Right kidney (tissue), 9 donors: ENCODE measurements around the gene BPNT1.
A peak's percentile ranks its signal among the peaks of the same experiment; 100 is the strongest.
"Not testable (repeated sequence)": the region's sequence is repeated elsewhere in the genome, so short reads cannot be mapped to it uniquely, and the experiment has no call there.

Source experiments
- DNase-seq: peaks from one replicate; pipeline ENCODE4 v3.0.0-alpha.2; 2016
- long read RNA-seq, 8 donors: transcript quantifications; one replicate each; lab custom pipeline, GENCODE V29; 2026

The BPNT1 gene, protein sequence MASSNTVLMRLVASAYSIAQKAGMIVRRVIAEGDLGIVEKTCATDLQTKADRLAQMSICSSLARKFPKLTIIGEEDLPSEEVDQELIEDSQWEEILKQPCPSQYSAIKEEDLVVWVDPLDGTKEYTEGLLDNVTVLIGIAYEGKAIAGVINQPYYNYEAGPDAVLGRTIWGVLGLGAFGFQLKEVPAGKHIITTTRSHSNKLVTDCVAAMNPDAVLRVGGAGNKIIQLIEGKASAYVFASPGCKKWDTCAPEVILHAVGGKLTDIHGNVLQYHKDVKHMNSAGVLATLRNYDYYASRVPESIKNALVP
- long read RNA-seq, donor 1, partial matches to known transcripts, result 0 of 3 reads
- long read RNA-seq, donor 1, other reads (novel, unspliced or antisense), result 0 of 3 reads
- long read RNA-seq, donor 2, partial matches to known transcripts, result 0 of 4 reads
- long read RNA-seq, donor 2, other reads (novel, unspliced or antisense), result 0 of 4 reads
- long read RNA-seq, donor 3, result 0 reads
- long read RNA-seq, donor 4, partial matches to known transcripts, result 0 of 2 reads
- long read RNA-seq, donor 4, other reads (novel, unspliced or antisense), result 0 of 2 reads
- long read RNA-seq, donor 5, partial matches to known transcripts, result 0 of 1 reads
- long read RNA-seq, donor 5, other reads (novel, unspliced or antisense), result 0 of 1 reads
- long read RNA-seq, donor 6, partial matches to known transcripts, result 0 of 4 reads
- long read RNA-seq, donor 6, other reads (novel, unspliced or antisense), result 0 of 4 reads
- long read RNA-seq, donor 7, partial matches to known transcripts, result 5 of 10 reads
- long read RNA-seq, donor 7, other reads (novel, unspliced or antisense), result 0 of 10 reads
- long read RNA-seq, donor 8, partial matches to known transcripts, result 0 of 4 reads
- long read RNA-seq, donor 8, other reads (novel, unspliced or antisense), result 0 of 4 reads

DNA sequence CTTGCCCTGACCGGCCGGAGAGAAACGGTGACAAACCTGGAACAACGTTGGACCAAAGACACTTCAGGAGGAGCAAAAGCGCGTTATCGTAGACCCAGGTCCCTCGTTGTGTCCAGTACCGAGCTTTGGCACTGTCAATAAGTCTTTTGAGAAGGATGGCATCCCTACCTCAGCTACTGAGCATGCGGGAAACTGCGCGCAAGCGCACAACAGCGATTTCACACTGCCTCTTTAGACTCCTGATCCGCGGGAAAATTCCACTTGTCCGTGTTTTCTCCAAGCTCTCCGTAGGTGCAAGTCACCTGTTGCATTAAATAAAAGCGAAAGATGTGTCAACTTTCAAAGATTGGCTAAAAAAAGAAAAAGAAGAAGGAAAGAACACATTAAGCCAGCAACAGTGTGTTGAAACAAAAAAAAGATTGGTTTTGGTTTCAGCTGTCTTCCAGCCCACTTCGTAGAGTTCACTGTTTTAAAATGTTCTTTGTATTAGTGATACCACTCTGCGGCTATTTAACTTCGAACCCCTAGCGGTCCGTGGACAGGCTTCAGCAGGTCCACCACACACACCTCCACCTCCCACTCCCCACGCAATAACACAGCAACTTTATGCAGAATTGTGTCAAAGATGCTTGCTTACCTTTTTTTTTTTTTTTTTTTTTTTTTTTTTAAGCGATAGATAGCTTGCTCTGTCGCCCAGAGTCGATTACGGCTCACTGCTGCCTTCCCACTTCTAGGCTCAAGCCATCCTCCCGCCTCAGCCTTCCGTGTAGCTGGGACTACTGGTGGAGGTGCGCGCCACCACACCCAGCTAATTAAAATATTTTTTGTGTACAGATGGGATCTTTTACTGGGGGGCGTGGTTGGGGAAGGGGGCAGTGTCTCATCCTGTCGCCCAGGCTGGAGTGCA lies at the start of gene BPNT1:
Gene BPNT1, minus strand, starts transcription at position 139 of the 907 bp plus-strand sequence. CDS start 9,942 bp downstream, outside the sequence.
- DNase-seq, result peak; percentile 83

DNA sequence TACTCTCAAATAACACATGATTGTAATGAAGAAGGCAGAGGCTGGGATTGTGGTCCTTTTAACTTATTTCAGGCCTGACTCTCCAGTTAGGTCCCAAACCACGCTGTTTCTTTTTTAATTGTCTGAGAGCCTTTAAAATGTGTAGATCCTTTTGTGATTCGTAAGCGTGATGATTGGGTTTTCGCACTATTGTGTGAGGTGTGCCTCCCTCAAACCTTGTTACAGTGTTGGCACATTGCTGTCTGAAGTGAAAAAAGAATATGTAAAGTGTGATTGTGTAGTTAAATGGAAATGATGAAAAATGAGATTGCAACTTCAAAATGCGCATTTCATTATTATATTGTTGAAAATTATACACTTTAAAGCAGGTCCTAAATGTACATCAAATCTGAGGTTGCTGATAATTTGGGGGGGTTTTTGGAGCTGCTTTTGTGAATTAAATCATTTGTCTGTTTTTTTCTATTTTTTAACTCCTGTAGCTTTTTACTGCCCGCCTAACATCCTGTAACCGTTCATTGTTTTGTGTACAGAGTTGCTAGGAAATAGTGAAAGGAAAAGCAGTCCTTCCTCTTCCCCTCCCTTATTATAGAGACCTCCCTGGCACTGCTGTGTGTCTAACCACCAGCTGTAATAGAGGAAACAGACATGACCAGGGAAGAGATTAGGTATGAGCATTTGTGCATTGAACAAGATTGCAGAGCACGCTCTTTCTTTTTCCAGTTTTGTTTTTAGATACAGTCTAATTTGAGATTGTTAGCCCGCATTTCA lies 47.6 kb upstream of the BPNT1 start:
- no peak for DNase-seq

DNA sequence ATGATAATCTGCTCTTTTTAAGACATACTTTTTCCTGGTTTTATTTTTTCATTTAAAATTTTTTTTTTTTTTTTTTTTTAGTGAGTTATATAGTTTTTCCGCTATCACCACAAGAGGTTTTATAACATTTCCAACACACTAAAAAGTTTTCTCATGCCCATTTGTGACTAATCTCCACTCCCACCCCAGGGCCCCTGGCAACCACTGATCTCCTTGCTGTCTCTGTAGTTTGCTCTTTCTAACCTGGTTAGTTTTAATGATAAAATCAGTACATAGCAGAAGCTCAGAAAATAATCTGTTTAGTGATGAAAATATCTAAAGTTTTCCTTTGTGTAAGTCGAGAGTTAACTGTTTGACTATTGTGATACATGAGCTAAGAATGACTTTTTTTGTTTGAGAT lies 46.2 kb upstream of the BPNT1 start:
- no peak for DNase-seq

GRCh38 chr1:220129479-220130210 lies 40.1 kb upstream of the BPNT1 start:
- no peak for DNase-seq

DNA sequence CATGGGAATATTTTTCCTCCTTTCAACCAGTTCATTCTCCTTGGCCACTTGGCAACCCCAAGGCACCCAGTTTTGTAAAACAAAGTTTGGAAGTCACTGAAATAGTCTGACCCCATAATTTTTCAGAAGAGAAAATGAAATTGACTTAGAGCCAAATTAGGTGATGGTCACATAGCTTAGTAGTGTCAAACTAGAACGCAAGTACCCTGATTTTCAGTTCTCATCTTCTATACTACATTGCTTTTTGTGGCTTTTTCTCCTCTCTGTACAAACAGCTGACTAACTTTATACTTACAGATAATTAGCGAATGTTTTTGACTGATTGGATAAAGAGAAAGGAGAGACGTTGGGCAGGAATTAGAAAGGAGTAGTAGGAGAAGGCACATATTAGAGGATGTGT lies 37.5 kb upstream of the BPNT1 start:
- DNase-seq, result no peak

- DNase-seq, result no peak
These were observed 35.0 kb upstream of the BPNT1 start for GRCh38 chr1:220124542-220124941.

GRCh38 chr1:220123889-220124288 lies 34.3 kb upstream of the BPNT1 start:
- no peak for DNase-seq

DNA sequence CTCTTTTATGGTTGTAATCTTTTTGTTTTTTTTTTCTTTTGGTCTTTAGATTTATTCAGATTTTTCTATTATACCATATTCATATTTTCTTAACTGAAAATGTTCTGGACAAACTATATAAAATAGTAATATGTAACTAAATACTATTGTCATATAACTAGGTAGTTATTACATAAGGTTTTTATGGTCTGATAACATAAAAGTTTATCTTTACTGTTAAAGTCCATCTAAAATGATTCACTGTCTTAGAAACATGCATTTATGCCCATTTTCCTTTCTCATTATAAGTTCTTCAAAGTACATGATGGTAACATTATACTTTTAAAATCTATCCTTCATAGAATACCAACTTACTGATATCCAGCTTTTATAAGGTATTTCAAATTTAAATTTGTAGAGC lies 33.5 kb upstream of the BPNT1 start:
- DNase-seq, result no peak

DNA sequence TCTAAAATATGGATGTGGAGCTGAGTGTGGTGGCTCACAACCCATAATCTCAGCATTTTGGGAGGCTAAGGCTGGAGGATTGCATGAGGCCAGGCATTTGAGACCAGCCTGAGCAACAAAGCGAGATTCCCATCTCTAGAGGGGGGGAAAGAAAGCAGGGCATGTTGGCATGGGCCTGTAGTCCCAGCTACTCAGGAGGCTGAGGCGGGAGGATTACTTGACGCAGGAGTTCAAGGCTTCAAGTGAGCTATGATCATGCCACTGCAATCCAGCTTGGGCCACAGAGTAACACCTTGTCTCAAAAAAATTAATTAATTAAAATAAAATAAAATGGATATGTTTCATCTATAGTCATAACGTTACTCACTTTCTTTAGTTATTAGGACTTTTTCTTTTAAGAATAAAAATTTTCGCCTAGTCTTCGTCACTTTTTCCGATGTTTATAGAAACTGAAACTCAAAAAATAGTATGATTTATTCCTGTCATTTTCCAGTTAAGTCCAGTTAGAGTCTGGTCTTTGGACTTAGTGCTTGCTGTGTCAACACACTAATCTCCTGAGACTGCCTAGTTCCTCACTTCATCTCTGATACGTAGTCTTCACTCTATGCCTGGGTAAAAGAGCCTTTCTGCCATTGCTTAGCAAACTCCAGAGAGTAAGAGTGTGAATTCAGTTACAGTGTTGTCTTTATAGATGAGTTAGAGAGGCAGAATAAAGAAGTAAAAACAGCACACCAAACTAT lies 32.4 kb upstream of the BPNT1 start:
- no peak for DNase-seq

GRCh38 chr1:220119043-220119512 lies 29.5 kb upstream of the BPNT1 start:
- no peak for DNase-seq

- DNase-seq, result no peak
These were observed 23.6 kb upstream of the BPNT1 start for GRCh38 chr1:220113136-220113695.

DNA sequence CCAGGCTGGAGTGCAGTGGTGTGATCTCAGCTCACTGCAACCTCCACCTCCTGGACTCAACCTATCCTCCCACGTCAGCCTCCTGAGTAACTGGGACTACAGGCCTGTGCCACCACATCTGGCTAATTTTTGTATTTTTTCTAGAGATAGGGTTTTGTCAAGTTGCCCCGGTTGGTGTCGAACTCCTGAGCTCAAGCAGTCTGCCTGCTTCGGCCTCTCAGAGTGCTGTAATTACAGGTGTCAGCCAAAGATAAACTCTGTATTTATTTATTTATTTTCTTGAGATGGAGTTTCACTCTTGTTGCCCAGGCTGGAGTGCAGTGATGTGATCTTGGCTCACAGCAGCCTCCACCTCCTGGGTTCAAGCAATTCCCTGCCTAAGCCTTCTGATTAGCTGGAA lies 23.0 kb upstream of the BPNT1 start:
- DNase-seq, result not testable (repeated sequence)

GRCh38 chr1:220110473-220110872 lies 20.9 kb upstream of the BPNT1 start:
- not testable (repeated sequence) for DNase-seq

DNA sequence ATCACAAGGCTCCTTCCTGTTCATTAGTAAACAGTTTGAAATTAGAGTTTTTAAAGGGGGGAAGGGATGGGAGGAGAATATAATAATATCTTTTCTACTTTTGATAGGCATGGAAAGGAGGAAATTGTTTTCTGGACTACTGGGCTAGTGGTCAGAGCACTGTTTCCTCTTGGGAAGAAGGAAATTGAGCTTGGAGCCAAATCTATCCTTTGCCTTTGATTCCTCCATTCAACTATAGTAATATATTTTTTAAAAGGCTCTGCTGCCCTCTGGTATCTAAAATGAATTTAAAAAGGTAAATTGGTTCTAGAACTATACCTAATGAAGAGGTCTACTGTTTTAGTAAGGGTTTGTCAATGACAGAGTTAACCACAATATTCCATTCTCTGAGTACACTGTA lies 10.2 kb upstream of the BPNT1 start:
- no peak for DNase-seq

DNA sequence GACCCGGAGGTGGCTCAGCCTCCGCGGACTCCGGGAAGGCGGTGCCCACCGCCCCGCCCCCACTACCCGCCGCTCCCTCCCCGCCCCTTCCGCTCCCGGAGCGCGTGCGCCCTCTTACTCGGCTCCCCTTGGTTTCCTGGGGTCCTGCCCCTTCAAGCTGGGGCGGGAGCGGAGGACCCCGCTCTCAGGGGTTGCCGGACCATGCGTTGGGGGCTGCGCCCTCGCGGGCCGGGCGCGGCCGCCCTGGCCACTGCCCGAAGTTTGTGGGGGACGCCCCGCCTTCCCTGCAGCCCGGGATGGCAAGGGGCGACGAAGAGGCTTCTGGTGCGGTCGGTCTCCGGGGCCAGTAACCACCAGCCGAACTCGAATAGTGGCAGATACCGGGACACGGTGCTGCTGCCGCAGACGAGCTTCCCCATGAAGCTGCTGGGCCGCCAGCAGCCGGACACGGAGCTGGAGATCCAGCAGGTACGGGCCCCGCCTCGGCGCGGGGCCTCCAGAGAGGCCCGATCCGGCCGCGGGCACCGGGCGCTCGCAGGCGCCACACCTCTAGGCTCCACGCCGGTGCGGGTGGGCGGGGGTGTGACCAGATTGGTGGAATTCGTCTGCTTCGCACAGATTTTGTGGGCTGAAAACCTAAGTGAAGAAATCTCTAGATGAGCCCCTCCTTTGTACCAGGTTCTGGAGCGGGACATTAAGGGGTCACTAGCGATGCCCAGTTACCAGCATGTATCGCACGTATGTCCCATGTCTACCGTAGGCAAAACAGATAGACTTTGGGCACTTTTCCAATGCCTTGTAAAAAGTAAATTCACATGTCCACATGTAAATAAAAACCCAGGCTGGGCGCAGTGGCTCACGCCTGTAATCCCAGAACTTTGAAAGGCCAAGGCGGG lies 4.7 kb upstream of the BPNT1 start, which contains the start of gene IARS2:
Gene IARS2, plus strand, starts transcription at position 117 of the 896 bp plus-strand sequence. Its CDS starts 85 bp downstream, at position 202.
- DNase-seq, result peak; percentile 98

DNA sequence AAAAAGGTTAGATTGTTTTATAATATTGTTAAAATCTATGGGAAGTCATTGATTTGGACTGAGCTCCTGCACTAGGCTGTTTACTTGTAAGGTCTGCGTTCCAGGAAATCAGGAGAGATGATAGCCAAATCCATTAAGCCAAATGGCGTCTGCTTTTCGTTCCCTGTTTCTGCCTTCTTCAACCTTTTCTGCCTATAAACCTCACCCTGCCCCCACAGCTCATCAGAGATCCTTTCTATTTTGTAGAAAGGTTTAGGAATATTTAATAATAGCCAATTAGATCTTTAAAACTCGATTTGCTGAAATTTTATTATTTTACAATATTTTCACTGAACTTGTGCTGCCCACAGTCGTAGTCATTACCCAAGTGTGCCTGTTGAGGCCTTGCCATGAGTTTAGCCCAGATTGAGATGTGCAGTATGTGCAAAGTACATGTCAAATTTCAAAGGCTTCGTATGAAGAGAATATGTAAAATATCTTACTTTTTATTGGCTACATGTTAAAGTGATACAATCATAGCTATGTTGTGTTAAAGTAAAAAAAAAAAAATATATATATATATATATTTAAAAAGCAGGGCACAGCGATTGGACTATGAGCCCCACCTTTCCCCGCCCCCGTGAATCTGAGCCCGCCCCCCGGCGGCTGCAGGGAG lies 3.9 kb upstream of the BPNT1 start:
- peak; percentile 12 for DNase-seq

- DNase-seq, result no peak
These were observed 3.1 kb upstream of the BPNT1 start for GRCh38 chr1:220092694-220093093.

GRCh38 chr1:220086261-220086686 lies 3.3 kb downstream of the BPNT1 start:
- DNase-seq, result not testable (repeated sequence)
